H1 (cell line): ENCODE results near the gene RASGRF1. TPM values are rescaled to one million over a fixed set of nuclear protein-coding genes. Genes with fewer than 3 reads are reported as not detected.

Experiments used
- CTCF ChIA-PET: fragments of 300-600 bp; sonication (Branson Sonifier 250); formaldehyde crosslinking; loops from one replicate; lab custom pipeline; 2021; ENCODE audit not compliant: partially characterized antibody; lab: Charles Lee
- POLR2A ChIA-PET: fragments of 300-600 bp; sonication (Branson Sonifier 250); formaldehyde crosslinking; loops from one replicate; lab custom pipeline; 2021; ENCODE audit warnings: inconsistent platforms; ENCODE audit not compliant: partially characterized antibody; lab: Charles Lee
- DNase-seq, 2 experiments: peaks; one replicate each; pipeline versions ENCODE4 v3.0.0 to v3.0.0-alpha.2; 2010 to 2022; ENCODE audit warnings: low spot score in 2 of 2, low read depth in 1 of 2, mixed read lengths in 1 of 2
- FAIRE-seq: peaks from 2 replicates; lab custom pipeline; 2011; peaks lifted over from hg19 to GRCh38; lab: Jason Lieb, UNC
- H2AFZ ChIP-seq: 2 replicates; pipeline ENCODE4 v1.8.1; 2012; ENCODE audit warnings: low read length, inconsistent platforms
- H2AK5ac ChIP-seq: 2 replicates; pipeline ENCODE4 v1.6.1; 2013; ENCODE audit warnings: low read depth, low read length
- H2BK120ac ChIP-seq: replicated peaks from 2 replicates; pipeline ENCODE3; 2013; ENCODE audit warnings: low read depth, low read length, inconsistent platforms
- H2BK12ac ChIP-seq: 2 replicates; pipeline ENCODE4 v1.6.1; 2013; ENCODE audit warnings: low read depth, low read length
- H2BK15ac ChIP-seq: 2 replicates; pipeline ENCODE4 v1.6.1; 2013; ENCODE audit warnings: low read length
- H2BK20ac ChIP-seq: 2 replicates; pipeline ENCODE4 v1.6.1; 2013; ENCODE audit warnings: low read length
- H2BK5ac ChIP-seq: 2 replicates; pipeline ENCODE4 v1.6.1; 2013; ENCODE audit warnings: low read depth, low read length
- H3K14ac ChIP-seq: 2 replicates; pipeline ENCODE4 v1.6.1; 2013; ENCODE audit warnings: inconsistent platforms; ENCODE audit not compliant: insufficient read length
- H3K18ac ChIP-seq: 2 replicates; pipeline ENCODE4 v1.6.1; 2013; ENCODE audit warnings: low read length; ENCODE audit errors: extremely low read depth
- H3K23ac ChIP-seq: 2 replicates; pipeline ENCODE4 v1.6.1; 2013; ENCODE audit warnings: inconsistent platforms; ENCODE audit not compliant: insufficient read length
- H3K23me2 ChIP-seq: 2 replicates; pipeline ENCODE4 v1.6.1; 2013; ENCODE audit warnings: low read depth, low read length
- H3K27ac ChIP-seq: 2 replicates; pipeline ENCODE4 v1.6.1; 2011; ENCODE audit warnings: low read depth, low read length, inconsistent platforms
- H3K27me3 ChIP-seq, 4 experiments: replicated peaks in 1 of 4; 1 replicate in 1 of 4; 2 replicates in 3 of 4; pipeline versions ENCODE4 v1.6.1 to v1.8.1; 2011 to 2013; ENCODE audit warnings: low read length in 3 of 4, mild to moderate bottlenecking in 3 of 4, inconsistent platforms in 2 of 4, mixed read lengths in 2 of 4, moderate library complexity in 1 of 4; ENCODE audit not compliant: control insufficient read depth in 3 of 4, insufficient read depth in 3 of 4; ENCODE audit errors: extremely low read depth in 1 of 4
- H3K36me3 ChIP-seq, 4 experiments: 2 replicates each; pipeline versions ENCODE4 v1.6.1 to v1.8.1; 2011 to 2013; ENCODE audit warnings: mild to moderate bottlenecking in 4 of 4, low read length in 3 of 4, moderate library complexity in 2 of 4, control low read depth in 1 of 4, inconsistent platforms in 1 of 4; ENCODE audit not compliant: insufficient read depth in 4 of 4, control insufficient read depth in 2 of 4
- H3K4ac ChIP-seq: replicated peaks from 2 replicates; pipeline ENCODE3; 2013; ENCODE audit warnings: low read length, low read depth, mixed read lengths, inconsistent platforms; ENCODE audit not compliant: insufficient read length
- H3K4me1 ChIP-seq, 4 experiments: replicated peaks in 1 of 4; 1 replicate in 1 of 4; 2 replicates in 3 of 4; pipeline versions ENCODE4 v1.6.1 to v1.8.1; 2011 to 2013; ENCODE audit warnings: low read length in 3 of 4, inconsistent platforms in 2 of 4, mixed read lengths in 1 of 4; ENCODE audit not compliant: insufficient read depth in 4 of 4, control insufficient read depth in 3 of 4
- H3K4me2 ChIP-seq, 2 experiments: 2 replicates each; pipeline versions ENCODE4 v1.6.1 to v1.8.1; 2011 to 2013; ENCODE audit warnings: low read depth in 2 of 2, low read length in 2 of 2, control low read depth in 1 of 2, inconsistent platforms in 1 of 2, mild to moderate bottlenecking in 1 of 2; ENCODE audit not compliant: insufficient read depth in 1 of 2
- H3K4me3 ChIP-seq, 4 experiments: fragments of 200-600, 300-600 bp in 1 of 4; sonication (generic), shearing (Covaris generic), sonication (Bioruptor Twin) in 1 of 4; 2 replicates each; pipeline versions ENCODE4 v1.5.1 to v1.8.1; 2011 to 2016; ENCODE audit warnings: low read length in 4 of 4, low read depth in 3 of 4, control low read depth in 2 of 4, inconsistent platforms in 2 of 4, mild to moderate bottlenecking in 2 of 4, mixed read lengths in 1 of 4, moderate library complexity in 1 of 4; ENCODE audit not compliant: insufficient read depth in 2 of 4; ENCODE audit errors: extremely low read depth in 1 of 4
- H3K56ac ChIP-seq: replicated peaks from 2 replicates; pipeline ENCODE3; 2013; ENCODE audit warnings: low read depth, mild to moderate bottlenecking, mixed read lengths, low read length, inconsistent platforms; ENCODE audit not compliant: insufficient read length
- H3K79me1 ChIP-seq: 2 replicates; pipeline ENCODE4 v1.6.1; 2013; ENCODE audit warnings: low read depth, low read length, control low read depth
- H3K79me2 ChIP-seq, 2 experiments: 2 replicates each; pipeline versions ENCODE4 v1.6.1 to v1.8.1; 2012 to 2013; ENCODE audit warnings: low read length in 2 of 2, mild to moderate bottlenecking in 2 of 2, inconsistent platforms in 1 of 2; ENCODE audit not compliant: insufficient read depth in 2 of 2, control insufficient read depth in 1 of 2
- H3K9ac ChIP-seq, 4 experiments: replicated peaks in 1 of 4; 1 replicate in 1 of 4; 2 replicates in 3 of 4; pipeline versions ENCODE4 v1.6.1 to v1.8.1; 2011 to 2013; ENCODE audit warnings: low read depth in 3 of 4, low read length in 3 of 4, control low read depth in 2 of 4, mild to moderate bottlenecking in 2 of 4, moderate library complexity in 2 of 4, inconsistent platforms in 1 of 4; ENCODE audit errors: extremely low read depth in 1 of 4
- H3K9me3 ChIP-seq, 2 experiments: 2 replicates each; pipeline versions ENCODE4 v1.6.1 to v1.8.1; 2012 to 2013; ENCODE audit warnings: mild to moderate bottlenecking in 2 of 2, moderate library complexity in 2 of 2, control low read depth in 1 of 2, inconsistent platforms in 1 of 2, low read depth in 1 of 2, low read length in 1 of 2, mixed read lengths in 1 of 2; ENCODE audit not compliant: insufficient read depth in 2 of 2
- H4K20me1 ChIP-seq, 2 experiments: replicated peaks in 1 of 2; 2 replicates each; pipeline versions ENCODE3 to v1.8.1; 2011 to 2013; ENCODE audit warnings: inconsistent platforms in 2 of 2, low read length in 2 of 2, mild to moderate bottlenecking in 1 of 2; ENCODE audit not compliant: insufficient read depth in 2 of 2, control insufficient read depth in 1 of 2
- H4K5ac ChIP-seq: 2 replicates; pipeline ENCODE4 v1.6.1; 2013; ENCODE audit warnings: low read length, low read depth, mixed read lengths, inconsistent platforms; ENCODE audit not compliant: insufficient read length
- H4K8ac ChIP-seq: 2 replicates; pipeline ENCODE4 v1.8.0; 2013; ENCODE audit warnings: mild to moderate bottlenecking, moderate library complexity, low read length, inconsistent platforms; ENCODE audit not compliant: insufficient read depth; ENCODE audit errors: extremely low read depth
- H4K91ac ChIP-seq: replicated peaks from 2 replicates; pipeline ENCODE3; 2013; ENCODE audit warnings: low read length, mixed read lengths, inconsistent platforms; ENCODE audit not compliant: insufficient read length
- E2F6 ChIP-seq: IDR thresholded peaks from 2 replicates; pipeline ENCODE4 v1.6.1; 2012; ENCODE audit warnings: inconsistent platforms
- KDM1A ChIP-seq: fragments of 200-600, 300-600 bp; sonication (generic); IDR thresholded peaks from 2 replicates; pipeline ENCODE4 v1.7.1; 2016; ENCODE audit warnings: mild to moderate bottlenecking, low read length, borderline replicate concordance
- KDM4A ChIP-seq: IDR thresholded peaks from one replicate; pipeline ENCODE4 v1.7.1; 2012; ENCODE audit warnings: low read depth, mild to moderate bottlenecking, moderate library complexity, low read length, inconsistent platforms; ENCODE audit not compliant: severe bottlenecking
- WGBS, 2 experiments: shearing (Covaris generic) in 1 of 2; methylation state at CpG; one replicate each; pipeline versions ENCODE4 v1.1.6 to v1.1.7; 2013 to 2015; ENCODE audit warnings: low lambda C conversion rate in 2 of 2, mixed read lengths in 2 of 2, inconsistent platforms in 1 of 2, low coverage in 1 of 2, missing lambda C conversion rate in 1 of 2; ENCODE audit not compliant: insufficient replicate concordance in 2 of 2, insufficient coverage in 1 of 2, insufficient read length in 1 of 2; ENCODE audit errors: extremely low coverage in 1 of 2, missing lambda C conversion rate in 1 of 2; 5-methylcytosine and 5-hydroxymethylcytosine counted together
- polyA plus RNA-seq, 7 experiments: library from polyadenylated mRNA; depleted of rRNA in 3 of 7; stranded (reverse) in 5 of 7; unstranded in 2 of 7; fragments of >200 nt in 5 of 7; fragments of 200-250 nt in 2 of 7; gene quantifications; 1 replicate in 5 of 7; 2 replicates in 1 of 7; 4 replicates in 1 of 7; pipeline versions ENCODE4 v1.2.1 to v1.2.3, GENCODE V29; 2011 to 2013; ENCODE audit warnings: missing spikeins in 2 of 7, mixed read lengths in 2 of 7
- total RNA-seq: library from RNA; stranded (reverse); fragmentation: NEBNext Ultra II Directional; extraction: Animal tissue kit (Norgen Biotek cat#: 25700); gene quantifications from 2 replicates; pipeline ENCODE4 v1.2.1, GENCODE V29; 2021

Gene RASGRF1
- total and polyA plus RNA-seq, 2 of the 8 experiments (the other 6 are each of a cell fraction or from before 2014, with no cell fraction given): 0.42 to 0.67 TPM

GRCh38 chr15:78957416-78958093, 133.0 kb downstream of the RASGRF1 start:
- FAIRE-seq: no peak
- H3K27me3 ChIP-seq: no peaks in the 10 kb centered on the region; a peak in 1 of 7 replicates
- no peak overlapping the region for H3K14ac ChIP-seq
- no peak overlapping the region for H3K4me2 ChIP-seq
- H4K5ac ChIP-seq: no peak overlapping the region
- no peak overlapping the region for H3K23ac ChIP-seq
- no peak overlapping the region for H2BK12ac ChIP-seq
- POLR2A ChIA-PET: interaction anchor here (0.5 to 1.5 kb wide), 6 partner anchors 10 to 49 kb away, joined by 3 to 4 read pairs (median 4); no protein-coding TSS in a partner anchor
- no peak overlapping the region for H2AFZ ChIP-seq
- no peak overlapping the region for H2BK5ac ChIP-seq
- H3K36me3 ChIP-seq: no peaks in the 10 kb centered on the region
- CTCF ChIA-PET: interaction anchor here (1.0 to 2.5 kb wide), 6 partner anchors 8 to 32 kb away, joined by 3 to 7 read pairs (median 4); no protein-coding TSS in a partner anchor
- no peak for DNase-seq
- H2AK5ac ChIP-seq: no peak overlapping the region
- no peaks in the 10 kb centered on the region for H3K79me2 ChIP-seq
- no peaks in the 10 kb centered on the region for H3K4me1 ChIP-seq
- H3K4me3 ChIP-seq: no peak overlapping the region
- no peak overlapping the region for H2BK15ac ChIP-seq
- no peak overlapping the region for H3K4ac ChIP-seq
- H2BK120ac ChIP-seq: no peak overlapping the region
- no peak overlapping the region for H4K8ac ChIP-seq
- H2BK20ac ChIP-seq: no peak overlapping the region
- no peak overlapping the region for H4K91ac ChIP-seq
- peaks cover 0 to 3% of the 10 kb centered on the region in 2 experiments; a peak in 1 of 4 replicates for H3K9me3 ChIP-seq
- no peak overlapping the region for H3K56ac ChIP-seq
- TF ChIP-seq KDM4A (no peak), KDM1A (peak; percentile 62; the same call in 1 of the 2 replicates), E2F6 (no peak)
- H3K18ac ChIP-seq: no peak overlapping the region
- H3K23me2 ChIP-seq: no peaks in the 10 kb centered on the region; the same call in 1 of the 2 replicates
- H3K27ac ChIP-seq: no peak overlapping the region
- 79% methylated on average over 9 of the region's 9 CpGs; no CpG with 5 or more reads in 1 of the 2 experiments for WGBS, 2 experiments
- H3K9ac ChIP-seq: no peak overlapping the region
- no peaks in the 10 kb centered on the region for H4K20me1 ChIP-seq
- no peaks in the 10 kb centered on the region for H3K79me1 ChIP-seq
